Stimulated activated CD8-positive, alpha-beta memory T cell treated with anti-CD3 and anti-CD28 coated beads, Interleukin-12 subunit alpha, Interleukin-12 subunit beta, amount 100 ng/mL, for 4 hours (primary cell): ENCODE data around the gene UBTD2.

Source experiments
- DNase-seq: peaks from one replicate; pipeline ENCODE4 v3.0.0-alpha.2; 2020; ENCODE audit warnings: low read depth

The UBTD2 gene

GRCh38 chr5:172171118-172171517 lies 112.4 kb downstream of the UBTD2 start:
- DNase-seq = no peak

GRCh38 chr5:172170251-172170701 lies 113.3 kb downstream of the UBTD2 start:
- no peak for DNase-seq

GRCh38 chr5:172169216-172169615 lies 114.3 kb downstream of the UBTD2 start:
- no peak for DNase-seq

GRCh38 chr5:172168311-172168710 lies 115.3 kb downstream of the UBTD2 start:
- DNase-seq = no peak

- DNase-seq = no peak
Observed at GRCh38 chr5:172167895-172168294, 115.7 kb downstream of the UBTD2 start.

GRCh38 chr5:172166030-172166826 lies 117.3 kb downstream of the UBTD2 start:
- no peak for DNase-seq

GRCh38 chr5:172165465-172165864 lies 118.1 kb downstream of the UBTD2 start:
- DNase-seq = no peak

DNA sequence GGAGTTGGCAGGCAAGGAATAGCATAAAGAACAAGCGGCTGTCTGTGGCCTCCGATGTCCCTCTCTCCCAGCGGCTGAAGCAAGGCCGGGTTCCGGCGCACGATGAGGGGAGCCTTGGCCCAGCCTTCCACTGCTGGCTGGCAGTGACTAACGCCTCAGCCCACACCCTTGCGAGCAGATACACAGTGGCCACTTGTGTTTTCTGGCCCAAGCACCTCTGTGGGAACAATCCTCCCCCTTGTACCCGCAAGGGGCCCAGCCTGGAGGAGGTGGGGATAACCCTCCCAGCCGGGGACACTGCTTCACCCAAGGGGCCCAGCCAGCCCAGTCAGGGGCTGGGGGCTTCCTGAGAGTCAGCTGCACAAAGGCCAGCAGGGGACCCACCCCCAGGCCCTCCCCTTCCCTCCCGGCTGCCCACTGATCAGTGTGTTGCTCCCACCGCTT lies 118.8 kb downstream of the UBTD2 start:
- no peak for DNase-seq

DNA sequence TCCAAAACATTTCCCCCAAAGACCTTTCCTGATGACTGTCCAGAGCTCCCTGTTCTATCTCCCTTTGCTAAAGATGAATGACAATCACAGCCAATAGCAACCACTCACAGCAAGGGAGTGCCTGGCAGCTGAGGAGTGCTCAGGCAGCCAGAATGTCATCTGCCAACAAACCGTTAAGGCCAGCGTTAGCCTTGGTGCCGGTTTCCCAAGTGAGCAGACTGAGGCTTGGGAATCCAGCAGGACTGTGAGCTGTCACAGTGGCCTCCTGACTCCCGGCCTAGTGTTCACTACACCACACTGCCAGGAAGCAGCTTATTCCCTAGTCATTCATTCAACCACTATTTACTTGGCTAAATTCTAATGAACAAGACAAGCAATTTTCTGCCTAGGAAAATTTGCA lies 120.2 kb downstream of the UBTD2 start:
- no peak for DNase-seq

GRCh38 chr5:172162987-172163343 lies 120.6 kb downstream of the UBTD2 start:
- DNase-seq = no peak

DNA sequence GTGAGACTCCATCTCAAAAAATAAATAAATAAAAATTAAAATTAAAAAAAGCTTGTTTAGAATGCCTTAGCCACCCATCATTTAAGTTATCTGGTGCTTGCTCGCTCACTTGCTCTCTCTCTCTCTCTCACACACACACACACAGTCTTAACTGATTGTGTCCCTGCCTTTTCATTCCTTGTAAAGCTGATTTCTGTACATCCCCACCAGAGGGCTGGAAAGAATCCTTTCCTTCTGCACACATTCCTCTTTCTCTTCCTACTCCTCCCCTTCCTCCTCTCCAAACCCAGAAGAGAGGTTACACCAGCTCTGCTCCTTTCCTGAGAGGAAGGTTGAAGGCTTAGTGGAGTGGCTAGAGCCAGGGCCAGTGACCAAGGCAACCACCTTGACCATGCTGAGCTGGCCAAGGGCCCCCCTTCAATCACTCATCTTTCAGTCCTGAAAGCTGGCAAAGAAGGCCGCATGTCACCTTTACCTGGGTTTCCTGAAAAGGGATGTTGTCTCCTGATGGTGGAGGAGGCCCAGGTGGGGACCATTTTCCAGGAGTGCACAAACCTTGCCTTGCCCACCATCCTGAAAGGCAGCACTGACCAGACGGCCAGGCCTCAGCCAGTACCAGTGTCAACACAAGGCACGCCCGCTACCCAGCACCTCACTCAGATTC lies 121.1 kb downstream of the UBTD2 start:
- no peak for DNase-seq

DNA sequence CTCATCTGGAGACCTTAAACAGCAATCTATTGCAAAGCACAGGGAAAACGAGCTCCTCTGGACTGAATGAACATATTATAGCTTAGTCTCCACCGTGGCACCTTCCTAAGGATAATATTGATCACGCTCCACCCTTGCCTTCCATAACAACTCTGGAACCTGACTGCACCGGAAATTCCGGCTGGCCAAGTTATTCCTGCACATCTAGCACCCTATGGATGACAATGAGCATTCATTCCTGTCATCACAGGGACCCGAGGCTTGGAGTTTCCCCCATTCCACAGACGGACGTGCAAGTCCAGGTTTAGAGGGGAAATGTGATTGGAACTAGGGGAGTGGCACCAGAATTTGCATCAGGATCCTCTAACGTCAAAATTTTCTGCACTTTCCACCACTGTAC lies 123.1 kb downstream of the UBTD2 start:
- no peak for DNase-seq
